Activated T-cell treated with anti-CD3 and anti-CD28 coated beads for 48 hours (primary cell): ENCODE results near the gene GNA15.
A peak's percentile ranks its signal among the peaks of the same experiment; 100 is the strongest.

ENCODE experiments used
- DNase-seq: peaks from one replicate; pipeline ENCODE4 v3.0.0-alpha.2; 2020; ENCODE audit warnings: low read depth

GNA15 gene

DNA sequence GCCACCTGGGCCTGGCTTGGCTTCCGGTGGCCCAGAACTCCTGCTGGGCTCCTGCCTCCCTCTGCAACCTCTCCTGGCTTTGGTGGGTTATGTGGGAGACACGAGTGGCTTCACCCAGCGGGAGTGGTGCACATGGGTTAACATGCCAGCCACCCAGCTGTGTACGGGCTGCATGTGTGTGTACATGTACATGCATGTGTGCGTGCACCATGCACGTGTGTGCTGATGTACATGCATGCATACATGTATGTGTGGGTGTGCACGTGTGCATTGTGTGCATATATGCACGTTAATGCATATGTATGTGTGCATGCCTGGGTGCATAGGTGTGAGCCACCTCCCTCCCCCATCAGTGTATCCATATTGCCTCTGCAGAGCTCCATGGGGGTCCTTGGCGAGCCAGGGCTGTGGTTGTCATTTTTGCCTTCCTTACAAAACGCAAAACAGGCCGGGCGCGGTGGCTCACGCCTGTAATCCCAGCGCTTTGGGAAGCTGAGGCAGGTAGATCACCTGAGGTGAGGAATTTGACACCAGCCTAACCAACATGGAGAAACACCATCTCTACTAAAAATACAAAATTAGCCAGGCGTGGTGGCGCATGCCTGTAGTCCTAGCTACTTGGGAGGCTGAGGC is 29.2 kb upstream of the GNA15 start:
- DNase-seq: no peak

DNA sequence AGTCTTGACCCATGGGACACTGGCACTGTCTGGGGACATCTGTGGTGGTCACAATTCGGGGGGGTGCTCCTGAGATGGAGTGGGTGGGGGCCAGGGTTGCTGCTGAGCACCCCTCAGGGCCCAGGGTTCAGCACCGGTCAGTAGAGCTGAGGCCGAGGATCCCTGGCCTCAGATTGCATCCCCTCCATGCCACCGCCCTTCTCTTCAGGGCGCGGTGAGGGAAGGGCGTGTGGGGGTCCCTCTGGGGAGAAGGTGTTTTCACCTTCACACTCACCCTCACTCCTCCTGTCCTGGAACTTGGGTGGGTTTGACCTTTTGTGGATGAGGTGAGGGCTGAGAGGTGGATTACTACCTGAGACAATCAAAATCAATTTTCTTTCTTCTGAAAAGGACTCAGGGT is 28.2 kb upstream of the GNA15 start:
- no peak for DNase-seq

DNA sequence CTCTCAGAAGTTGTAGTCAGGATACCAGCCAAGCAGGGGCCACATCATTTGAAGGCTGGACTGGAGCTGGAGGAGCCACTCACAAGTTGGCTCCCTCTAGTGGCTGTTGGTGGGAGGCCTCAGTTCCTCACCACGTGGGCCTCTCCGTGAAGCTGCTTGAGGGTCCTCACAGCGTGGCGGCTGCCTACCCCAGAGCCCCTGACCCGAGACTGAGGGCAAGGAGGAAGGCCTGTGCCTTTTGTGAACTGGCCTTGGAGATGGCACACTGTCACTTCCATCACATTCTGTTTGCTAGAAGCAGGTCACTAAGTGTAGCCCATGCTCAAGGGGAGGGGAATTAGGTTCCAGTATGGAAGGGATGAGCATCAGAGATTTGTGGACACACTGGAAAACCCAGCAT is 27.1 kb upstream of the GNA15 start:
- DNase-seq: peak; percentile 59

DNA sequence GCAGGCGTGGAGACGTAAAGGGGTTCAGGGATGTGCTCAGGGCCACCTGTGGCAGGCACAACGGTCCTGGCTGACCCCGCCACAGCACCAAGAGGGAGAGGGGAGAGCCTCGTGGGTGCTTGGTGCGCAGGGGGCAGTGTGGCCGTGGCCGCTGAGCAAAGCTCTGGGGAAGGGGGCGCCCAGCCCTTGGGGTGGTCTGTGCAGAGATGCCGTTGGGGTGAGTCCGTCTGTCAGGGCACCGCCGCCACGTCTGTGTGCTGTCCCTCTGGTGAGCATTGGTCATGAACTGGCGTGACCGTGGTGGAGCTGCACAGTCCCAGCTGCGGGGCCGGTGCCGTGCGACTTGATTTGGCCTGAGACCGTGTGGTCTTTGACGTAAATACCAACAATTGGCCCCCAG is 26.3 kb upstream of the GNA15 start:
- DNase-seq: no peak

DNA sequence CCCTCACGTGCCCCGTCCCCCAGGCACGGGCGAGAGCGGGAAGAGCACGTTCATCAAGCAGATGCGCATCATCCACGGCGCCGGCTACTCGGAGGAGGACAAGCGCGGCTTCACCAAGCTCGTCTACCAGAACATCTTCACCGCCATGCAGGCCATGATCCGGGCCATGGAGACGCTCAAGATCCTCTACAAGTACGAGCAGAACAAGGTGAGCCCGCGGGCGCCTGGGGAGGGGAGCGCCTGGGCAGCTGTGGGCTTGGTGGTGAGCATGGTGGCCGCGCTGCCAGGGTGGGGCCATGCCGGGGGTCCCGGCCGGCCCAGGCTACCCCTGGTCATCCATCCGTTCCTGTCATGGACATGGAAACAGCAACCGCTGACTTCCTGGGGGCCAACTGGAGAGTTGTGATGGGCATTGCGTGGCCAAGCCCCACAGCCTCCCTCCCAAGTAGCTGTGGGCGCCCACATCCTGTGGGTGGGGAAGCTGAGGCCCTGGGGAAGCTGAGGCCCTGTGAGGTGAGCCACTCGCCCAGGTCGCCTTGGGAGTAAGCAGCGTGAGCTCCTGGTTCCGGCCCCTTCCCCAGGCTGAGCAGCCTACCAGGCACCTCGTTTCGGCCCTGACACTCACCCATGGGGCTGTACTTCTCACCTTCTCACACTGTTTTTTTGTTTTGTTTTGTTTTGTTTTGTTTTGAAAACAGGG is 25.6 kb upstream of the GNA15 start:
- no peak for DNase-seq

DNA sequence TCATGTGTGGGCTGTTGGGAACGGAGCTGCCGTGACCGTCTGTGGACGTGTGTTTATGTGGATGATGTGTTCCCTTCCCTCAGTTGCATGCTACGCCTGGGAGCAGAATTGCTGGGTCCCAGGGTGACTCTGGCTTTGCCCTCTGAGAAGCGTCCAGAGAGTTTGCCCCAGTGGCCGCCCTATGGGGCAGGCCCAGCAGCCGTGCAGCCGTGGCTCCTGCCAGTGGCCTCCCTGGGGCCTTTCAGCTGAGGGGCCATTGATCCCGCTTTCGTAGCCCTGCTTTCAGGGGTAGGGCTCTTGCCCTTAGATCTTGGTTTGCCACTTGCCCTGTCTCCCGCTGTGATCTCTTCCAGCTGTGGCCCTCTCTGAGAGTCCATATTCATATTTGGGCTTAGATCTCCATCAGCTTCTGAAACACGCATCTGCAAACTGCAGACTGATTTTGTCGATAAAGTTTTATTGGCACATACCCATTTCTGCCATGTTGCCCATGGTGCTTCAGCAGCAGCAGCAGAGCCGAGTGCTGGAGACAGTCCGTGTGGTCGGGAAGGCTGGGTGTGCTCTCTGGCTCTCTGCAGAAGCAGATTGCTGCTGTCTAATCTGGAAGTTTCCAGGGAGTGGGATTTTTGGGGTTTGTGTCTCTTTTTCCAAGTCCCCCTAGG is 24.1 kb upstream of the GNA15 start:
- DNase-seq: no peak

DNA sequence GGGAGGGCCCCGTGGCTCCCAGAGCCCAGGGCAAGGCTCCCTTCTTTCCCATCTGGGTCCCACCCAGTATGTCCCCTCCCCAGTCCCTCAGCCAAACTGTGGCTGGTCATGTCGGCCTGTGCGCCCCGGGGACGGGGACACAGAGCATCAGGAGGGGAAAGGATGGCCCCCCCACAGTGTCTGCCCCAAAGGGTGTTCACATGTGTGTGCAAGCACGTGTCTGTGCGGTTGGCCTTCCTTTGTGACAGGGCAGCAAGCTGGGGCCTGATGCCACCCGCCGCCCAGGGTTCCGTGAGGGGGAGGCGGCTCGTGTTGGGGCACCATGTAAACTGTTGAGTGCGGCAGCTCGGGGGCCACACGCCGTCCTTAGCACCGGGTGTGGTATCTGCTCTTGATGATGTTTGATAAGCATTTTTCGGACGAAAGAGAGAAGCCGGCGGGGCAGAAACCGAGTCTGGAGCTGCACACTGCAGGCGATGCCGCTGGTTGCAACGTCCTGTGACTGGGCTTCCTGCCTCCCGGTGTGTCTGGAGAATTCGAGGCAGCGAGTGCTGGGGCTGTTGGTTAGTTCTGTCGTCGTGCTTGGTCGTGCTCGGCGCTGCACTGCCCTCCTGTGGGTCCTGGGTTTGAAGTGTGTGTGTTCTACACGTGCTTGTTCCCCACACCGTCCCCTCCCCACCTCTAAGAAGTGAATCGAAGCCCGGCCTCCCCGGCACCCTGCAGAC is 23.3 kb upstream of the GNA15 start:
- no peak for DNase-seq

DNA sequence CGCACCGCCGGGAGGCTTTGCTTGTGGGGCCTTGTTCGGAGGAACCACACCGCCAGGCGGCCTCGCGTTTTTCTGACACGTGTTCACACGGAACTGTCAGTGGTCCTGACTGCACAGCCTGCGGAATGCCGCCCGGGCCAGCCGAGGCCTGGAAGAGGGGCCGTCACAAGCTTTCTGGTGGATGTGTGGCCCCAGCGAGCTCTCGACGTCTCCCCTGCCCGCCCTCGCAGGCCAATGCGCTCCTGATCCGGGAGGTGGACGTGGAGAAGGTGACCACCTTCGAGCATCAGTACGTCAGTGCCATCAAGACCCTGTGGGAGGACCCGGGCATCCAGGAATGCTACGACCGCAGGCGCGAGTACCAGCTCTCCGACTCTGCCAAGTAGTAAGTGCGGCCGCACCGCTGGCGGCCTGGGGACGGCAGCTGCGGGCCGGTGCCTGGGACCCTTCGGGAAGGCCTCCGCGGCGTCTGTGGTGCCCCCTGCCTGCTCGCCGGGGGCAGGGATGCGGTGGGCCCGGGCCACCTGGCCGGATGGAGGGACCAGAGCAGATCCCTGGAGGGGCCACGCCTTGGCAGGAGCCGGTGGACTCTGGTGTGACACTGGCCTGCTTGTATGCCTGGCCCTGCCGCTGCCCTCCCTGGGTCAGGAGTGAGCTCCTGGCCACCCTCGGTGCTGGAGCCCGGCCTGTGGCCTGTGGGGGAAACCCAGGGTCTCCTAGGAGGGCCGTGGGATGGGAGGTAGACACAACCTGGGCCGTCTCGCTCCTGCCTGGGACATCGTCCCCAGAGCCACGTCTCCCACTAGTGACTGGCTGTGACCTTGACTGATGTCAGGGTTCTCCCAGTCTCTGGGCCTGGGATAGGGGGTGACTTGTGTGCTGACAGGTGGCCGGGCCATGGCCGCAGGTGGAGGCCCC is 22.5 kb upstream of the GNA15 start:
- no peak for DNase-seq

DNA sequence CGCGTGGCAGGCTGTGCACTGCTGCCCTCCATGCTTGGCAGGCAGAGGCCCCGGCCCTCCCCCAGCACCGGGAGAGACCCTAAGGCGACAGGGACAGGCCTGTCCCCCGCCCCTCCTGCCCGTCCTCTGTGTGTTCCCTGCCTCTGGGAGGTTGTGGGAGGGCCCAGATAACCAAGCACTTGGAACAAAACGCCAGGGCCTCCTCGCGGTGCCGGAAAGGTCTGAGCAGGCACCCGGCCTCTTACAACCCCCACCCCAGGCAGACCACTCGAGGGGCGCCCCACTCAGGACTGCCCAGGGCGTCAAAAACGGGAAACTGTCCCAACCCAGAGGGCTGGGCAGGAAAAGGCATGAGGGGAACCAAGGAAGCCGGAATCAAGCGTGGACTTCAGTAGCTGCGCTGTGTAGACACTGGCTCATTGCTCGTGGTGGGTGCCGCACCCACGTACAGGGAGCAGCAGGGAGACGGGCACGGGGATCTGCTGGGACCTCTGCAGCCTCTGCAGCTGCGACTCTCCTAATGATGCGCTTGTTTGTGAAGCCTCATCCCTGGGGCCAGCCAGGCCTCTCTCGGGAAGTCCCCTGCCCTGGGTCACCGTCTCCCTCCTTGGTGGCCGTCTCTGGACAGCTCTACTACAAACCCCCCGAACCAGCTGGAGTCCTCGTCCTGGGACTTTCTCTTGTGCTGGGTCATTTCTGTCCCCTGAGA is 21.7 kb upstream of the GNA15 start:
- DNase-seq: no peak

DNA sequence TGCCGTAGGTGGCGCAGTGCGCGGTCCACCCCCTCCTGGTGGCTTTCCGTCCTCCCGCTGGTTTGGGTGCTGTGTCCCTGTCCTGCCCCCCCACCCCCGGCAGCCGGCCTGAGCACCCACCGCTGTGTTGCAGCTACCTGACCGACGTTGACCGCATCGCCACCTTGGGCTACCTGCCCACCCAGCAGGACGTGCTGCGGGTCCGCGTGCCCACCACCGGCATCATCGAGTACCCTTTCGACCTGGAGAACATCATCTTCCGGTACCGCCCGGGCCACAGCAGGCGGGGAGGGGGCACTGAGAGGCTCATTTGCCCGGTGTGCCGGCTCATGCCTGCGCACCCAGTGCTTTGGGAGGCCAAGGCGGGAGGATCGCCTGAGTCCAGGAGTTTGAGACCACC is 21.0 kb upstream of the GNA15 start:
- DNase-seq: no peak

DNA sequence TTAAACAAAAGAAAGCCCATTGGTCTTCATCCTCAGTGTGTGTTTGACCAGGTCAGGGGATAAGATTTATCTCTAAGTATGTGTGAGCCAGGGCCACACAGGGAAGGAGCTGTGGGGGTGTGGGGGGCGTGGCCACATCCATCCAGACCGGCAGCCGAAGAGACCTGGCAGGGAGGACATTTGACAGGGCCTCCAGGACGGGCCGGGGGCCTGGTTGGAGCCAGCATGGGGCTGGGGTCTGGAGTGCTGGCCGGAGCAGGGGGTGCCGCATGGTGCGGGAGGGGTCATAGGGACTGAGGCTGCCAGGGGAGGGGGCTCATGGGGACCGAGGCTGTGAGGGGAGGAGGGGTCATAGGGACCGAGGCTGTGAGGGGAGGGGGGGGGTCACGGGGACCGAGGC is 20.4 kb upstream of the GNA15 start:
- no peak for DNase-seq

DNA sequence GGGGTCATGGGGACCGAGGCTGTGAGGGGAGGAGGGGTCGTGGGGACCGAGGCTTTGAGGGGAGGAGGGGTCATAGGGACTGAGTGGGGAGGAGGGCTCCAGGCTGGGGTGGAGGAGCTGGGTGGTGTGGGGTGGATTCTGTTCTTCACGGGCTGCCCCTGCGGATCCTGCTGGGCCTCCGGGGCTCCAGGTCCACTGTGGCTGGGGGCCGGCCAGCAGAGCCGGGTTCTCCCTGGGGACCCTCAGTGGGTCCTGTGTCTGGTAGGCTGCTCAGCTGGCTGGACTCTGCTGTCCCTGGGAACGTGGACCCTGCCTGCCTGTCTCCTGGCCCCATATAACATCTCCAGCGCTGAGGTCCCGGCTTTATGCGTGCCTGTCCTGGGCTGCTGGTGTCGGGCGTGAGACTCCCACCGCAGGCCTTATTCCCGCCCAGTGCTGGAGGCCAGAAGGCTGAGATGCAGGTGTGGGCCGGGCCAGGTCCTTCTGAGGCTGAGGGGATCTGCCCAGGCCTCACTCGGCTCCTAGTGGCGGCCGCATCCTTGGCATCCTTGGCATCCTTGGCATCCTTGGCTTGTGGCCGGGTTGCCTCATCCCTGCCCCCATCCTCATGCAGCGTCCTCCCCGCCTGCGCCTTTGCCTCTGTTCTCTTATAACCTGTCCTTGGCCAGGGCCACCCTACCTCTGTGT is 19.8 kb upstream of the GNA15 start:
- DNase-seq: no peak

DNA sequence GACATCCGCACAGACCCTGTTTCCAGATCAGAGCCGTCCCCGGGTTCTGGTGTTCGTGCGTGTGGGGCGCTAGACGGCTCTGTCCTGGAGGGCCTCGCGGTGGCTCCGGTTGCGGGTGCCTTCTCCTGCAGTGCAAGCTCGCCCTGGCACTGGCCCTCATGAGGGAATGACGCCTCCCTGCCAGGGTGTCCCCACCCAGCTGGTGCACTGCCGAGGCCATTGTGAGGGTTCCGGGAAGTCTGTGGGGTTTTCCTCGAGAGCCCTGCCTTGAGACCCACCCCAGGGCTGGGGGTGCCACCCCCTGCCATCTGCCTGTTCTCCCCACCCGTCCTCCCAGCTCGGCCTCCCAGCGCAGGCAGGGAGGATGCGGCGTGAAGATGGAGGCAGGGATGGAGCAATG is 19.2 kb upstream of the GNA15 start:
- no peak for DNase-seq

DNA sequence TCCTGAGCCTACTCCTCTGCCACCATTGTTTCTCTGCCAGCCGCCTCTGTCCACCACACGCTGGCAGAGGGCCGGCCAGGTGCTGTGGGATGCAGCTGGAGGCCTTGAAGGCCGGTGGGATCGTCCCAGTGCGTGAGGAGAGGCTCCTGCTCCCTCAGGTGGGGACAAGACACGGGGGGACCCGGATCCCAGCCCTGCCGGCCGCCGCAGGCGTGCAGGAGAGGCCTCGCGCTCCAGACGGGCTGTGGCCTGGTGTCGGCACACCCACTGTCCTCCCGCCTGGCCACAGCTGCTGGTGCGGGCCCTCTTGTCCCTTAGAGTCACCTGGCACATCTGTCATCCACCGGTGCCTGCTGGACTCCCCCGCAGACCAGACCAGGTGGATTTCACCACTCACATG is 18.1 kb upstream of the GNA15 start:
- DNase-seq: no peak

DNA sequence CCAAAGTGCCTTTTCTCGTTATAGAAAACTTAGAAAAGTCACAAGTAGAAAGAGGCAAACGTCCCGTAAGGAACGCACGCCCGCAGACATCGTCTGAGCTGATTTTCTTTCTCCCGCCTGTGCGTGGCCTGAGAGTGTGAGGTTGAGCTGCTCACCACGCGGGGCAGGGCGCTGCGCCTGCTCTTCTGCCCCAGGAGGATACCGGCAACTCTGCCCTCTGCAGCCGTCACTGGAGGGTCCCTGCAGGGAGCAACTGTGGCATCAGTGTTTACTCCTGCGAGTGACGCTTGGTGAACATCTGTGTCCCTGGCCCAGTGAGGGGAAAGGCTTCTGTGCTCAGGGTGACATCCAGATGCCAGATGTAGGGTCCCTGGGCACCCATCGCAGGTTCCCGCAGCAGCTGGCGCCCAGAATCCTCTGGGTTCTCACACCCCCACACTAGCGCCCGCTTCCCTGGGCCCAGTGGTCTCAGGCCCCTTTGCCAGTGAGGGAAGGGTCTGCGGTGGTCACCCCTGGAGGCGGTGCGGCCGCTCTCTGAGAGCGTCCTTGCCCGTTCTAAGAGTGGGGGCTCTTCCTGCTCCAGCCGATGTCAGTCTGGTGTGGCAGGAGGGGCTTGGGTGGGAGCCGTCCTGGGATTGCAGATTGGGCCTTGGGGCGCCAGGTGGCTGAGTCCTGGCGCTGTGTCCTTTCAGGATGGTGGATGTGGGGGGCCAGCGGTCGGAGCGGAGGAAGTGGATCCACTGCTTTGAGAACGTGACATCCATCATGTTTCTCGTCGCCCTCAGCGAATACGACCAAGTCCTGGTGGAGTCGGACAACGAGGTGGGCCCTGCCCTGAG is 17.4 kb upstream of the GNA15 start:
- no peak for DNase-seq

DNA sequence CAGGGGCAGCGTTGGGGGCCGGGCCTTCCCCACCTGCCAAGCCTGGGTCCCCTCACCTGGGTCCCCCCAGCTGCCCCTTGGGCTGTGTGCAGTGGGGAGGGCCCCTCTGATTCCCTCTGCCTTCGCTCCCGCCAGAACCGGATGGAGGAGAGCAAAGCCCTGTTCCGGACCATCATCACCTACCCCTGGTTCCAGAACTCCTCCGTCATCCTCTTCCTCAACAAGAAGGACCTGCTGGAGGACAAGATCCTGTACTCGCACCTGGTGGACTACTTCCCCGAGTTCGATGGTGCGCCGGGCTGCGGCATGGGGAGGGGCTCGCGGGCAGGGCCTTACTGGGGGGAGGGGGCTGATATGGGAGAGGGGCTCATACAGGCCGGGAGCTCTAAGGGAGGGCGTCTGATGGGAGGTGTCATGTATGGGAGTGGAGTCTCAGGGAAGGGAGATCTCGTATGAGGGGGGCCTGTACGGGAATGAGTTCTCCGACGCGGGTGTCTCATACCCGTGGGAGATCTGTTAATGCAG is 16.7 kb upstream of the GNA15 start:
- DNase-seq: no peak

DNA sequence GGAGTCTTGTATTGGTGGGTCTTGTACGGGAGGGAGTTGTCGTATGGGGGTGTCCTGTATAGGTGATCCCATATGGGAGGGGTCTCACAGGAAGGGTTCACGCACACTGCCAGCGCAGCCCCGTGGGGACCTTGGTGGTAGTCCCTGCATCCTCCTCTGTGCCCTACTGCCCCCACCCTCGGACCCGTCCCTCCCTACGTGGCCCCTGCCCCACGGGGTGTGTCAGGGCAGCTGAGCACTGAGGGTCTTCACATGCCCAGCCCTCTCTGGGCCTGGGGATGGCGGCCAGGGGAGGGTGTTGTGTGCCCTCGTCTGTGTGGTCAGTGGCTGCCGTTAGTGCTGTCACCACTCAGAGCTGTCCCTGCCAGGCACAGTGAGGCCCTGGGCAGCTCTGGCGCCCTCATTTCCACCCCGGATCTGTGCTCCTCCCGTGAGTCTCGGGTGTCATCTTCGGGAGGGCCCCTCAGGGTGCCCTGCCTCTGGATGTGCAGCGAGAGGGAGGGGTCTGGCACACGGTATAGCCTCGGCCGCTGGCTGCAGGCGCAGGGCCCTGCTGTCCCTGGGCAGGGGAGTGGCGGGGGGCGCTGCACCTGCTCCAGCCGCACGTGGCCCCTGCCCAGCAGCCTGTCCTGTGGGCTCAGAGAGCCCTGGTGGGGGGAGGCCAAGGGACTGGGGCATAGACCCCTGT is 16.0 kb upstream of the GNA15 start:
- no peak for DNase-seq

DNA sequence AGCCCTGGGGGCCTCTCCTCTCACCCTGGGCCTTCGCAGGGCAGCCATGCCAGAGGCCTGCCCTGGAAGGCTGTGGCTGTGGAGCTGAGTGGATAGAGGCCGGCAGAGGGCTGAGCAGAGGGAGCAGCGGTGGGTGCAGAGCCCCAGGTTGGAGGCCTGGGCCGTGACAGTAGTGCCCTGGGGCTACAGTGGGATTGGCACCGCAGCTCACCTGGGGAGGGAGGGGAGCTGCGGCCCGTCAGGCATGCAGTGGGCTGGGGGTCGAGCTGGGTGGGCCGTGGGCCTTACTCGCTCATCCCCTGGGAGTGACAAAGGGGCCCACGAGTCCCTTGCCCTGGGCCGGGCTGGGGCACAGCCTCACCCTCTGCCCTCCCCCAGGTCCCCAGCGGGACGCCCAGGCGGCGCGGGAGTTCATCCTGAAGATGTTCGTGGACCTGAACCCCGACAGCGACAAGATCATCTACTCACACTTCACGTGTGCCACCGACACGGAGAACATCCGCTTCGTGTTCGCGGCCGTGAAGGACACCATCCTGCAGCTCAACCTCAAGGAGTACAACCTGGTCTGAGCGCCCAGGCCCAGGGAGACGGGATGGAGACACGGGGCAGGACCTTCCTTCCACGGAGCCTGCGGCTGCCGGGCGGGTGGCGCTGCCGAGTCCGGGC is 15.1 kb upstream of the GNA15 start:
- no peak for DNase-seq
